HepG2 (cell line): ENCODE data around the gene PLB1. TPM values are rescaled to one million over a fixed set of nuclear protein-coding genes. Genes with fewer than 3 reads are reported as not detected.

Source experiments
- CHCHD3 ChIP-seq: sonication (generic); formaldehyde crosslinking; IDR thresholded peaks from 2 replicates; pipeline ENCODE4 v1.8.0; 2022; ENCODE audit warnings: mild to moderate bottlenecking, missing genetic modification reagents, moderate library complexity
- FOSL2 ChIP-seq: sonication (generic); formaldehyde crosslinking; IDR thresholded peaks from 2 replicates; pipeline ENCODE4 v1.4.0; 2020; ENCODE audit warnings: missing genetic modification reagents
- FOXP1 ChIP-seq, 2 experiments: fragments of 450-650 bp in 1 of 2; IDR thresholded peaks; 2 replicates each; pipeline ENCODE4 v1.6.1; 2017 to 2018; ENCODE audit warnings: antibody characterized with exemption in 1 of 2
- HIVEP1 ChIP-seq: sonication (generic); formaldehyde crosslinking; IDR thresholded peaks from 2 replicates; pipeline ENCODE4 v1.4.0; 2020; ENCODE audit warnings: mild to moderate bottlenecking, missing genetic modification reagents
- IRF2 ChIP-seq: IDR thresholded peaks from 2 replicates; pipeline ENCODE4 v1.6.1; 2018; ENCODE audit warnings: missing genetic modification reagents, missing compliant biosample characterization
- PITX1 ChIP-seq: sonication (generic); formaldehyde crosslinking; IDR thresholded peaks from 2 replicates; pipeline ENCODE4 v1.5.1; 2020; ENCODE audit warnings: mild to moderate bottlenecking, missing genetic modification reagents
- SP1 ChIP-seq, 2 experiments: fragments of 450-650 bp in 1 of 2; sonication (generic) in 1 of 2; formaldehyde crosslinking in 1 of 2; IDR thresholded peaks; 2 replicates each; pipeline versions ENCODE4 v1.4.0 to v1.6.1; 2016 to 2020; ENCODE audit warnings: missing genetic modification reagents in 1 of 2
- TARDBP ChIP-seq: sonication (generic); formaldehyde crosslinking; IDR thresholded peaks from 2 replicates; pipeline ENCODE4 v1.8.0; 2022; ENCODE audit warnings: mild to moderate bottlenecking, missing genetic modification reagents
- TEAD3 ChIP-seq: optimal IDR thresholded peaks from 2 replicates; pipeline ENCODE3; 2016; ENCODE audit warnings: borderline replicate concordance
- ZBTB7A ChIP-seq: sonication (generic); formaldehyde crosslinking; IDR thresholded peaks from 2 replicates; pipeline ENCODE4 v1.8.0; 2022; ENCODE audit warnings: mild to moderate bottlenecking, missing genetic modification reagents
- ZNF12 ChIP-seq: sonication (generic); formaldehyde crosslinking; IDR thresholded peaks from 2 replicates; pipeline ENCODE4 v1.5.0; 2020; ENCODE audit warnings: missing genetic modification reagents
- polyA plus RNA-seq, 8 experiments: library from polyadenylated mRNA; depleted of rRNA in 3 of 8; stranded (reverse) in 7 of 8; unstranded in 1 of 8; fragments of >200 nt; fragmentation: Illumina TruSeq in 4 of 8; extraction: Trizol in 4 of 8; gene quantifications; 2 replicates each; pipeline versions ENCODE4 v1.2.1 to v1.2.3, GENCODE V29; 2011 to 2016; ENCODE audit warnings: low read depth in 4 of 8, missing spikeins in 1 of 8, mixed read lengths in 1 of 8; ENCODE audit not compliant: insufficient read depth in 1 of 8
- total RNA-seq, 5 experiments: library from RNA; depleted of rRNA; stranded (reverse); fragments of >200 nt; fragmentation: Illumina TruSeq; extraction: Trizol; gene quantifications; 2 replicates each; pipeline ENCODE4 v1.2.3, GENCODE V29; 2016; ENCODE audit warnings: low read depth in 1 of 5
- TF ChIP-seq, protein P1 (sequence below): sonication (generic); formaldehyde crosslinking; IDR thresholded peaks from 2 replicates; pipeline ENCODE4 v1.5.0; 2020; ENCODE audit warnings: mild to moderate bottlenecking, missing genetic modification reagents
- TF ChIP-seq, protein P2 (sequence below): sonication (generic); formaldehyde crosslinking; conservative IDR thresholded peaks from 2 replicates; pipeline ENCODE4 v1.4.0; 2020; ENCODE audit warnings: missing genetic modification reagents
- TF ChIP-seq, protein P3 (sequence below): sonication (generic); formaldehyde crosslinking; IDR thresholded peaks from 2 replicates; pipeline ENCODE4 v1.4.0; 2020; ENCODE audit warnings: missing genetic modification reagents
- TF ChIP-seq, protein P4 (sequence below): sonication (generic); formaldehyde crosslinking; IDR thresholded peaks from 2 replicates; pipeline ENCODE4 v1.4.0; 2020; ENCODE audit warnings: mild to moderate bottlenecking, missing genetic modification reagents
- TF ChIP-seq, protein P5 (sequence below): sonication (generic); formaldehyde crosslinking; IDR thresholded peaks from 2 replicates; pipeline ENCODE4 v1.4.0; 2020; ENCODE audit warnings: missing genetic modification reagents

The PLB1 gene
- total and polyA plus RNA-seq, 2 of the 13 experiments (the other 11 are each of a cell fraction or from before 2014, with no cell fraction given) = 0.20 to 1.8 TPM

DNA sequence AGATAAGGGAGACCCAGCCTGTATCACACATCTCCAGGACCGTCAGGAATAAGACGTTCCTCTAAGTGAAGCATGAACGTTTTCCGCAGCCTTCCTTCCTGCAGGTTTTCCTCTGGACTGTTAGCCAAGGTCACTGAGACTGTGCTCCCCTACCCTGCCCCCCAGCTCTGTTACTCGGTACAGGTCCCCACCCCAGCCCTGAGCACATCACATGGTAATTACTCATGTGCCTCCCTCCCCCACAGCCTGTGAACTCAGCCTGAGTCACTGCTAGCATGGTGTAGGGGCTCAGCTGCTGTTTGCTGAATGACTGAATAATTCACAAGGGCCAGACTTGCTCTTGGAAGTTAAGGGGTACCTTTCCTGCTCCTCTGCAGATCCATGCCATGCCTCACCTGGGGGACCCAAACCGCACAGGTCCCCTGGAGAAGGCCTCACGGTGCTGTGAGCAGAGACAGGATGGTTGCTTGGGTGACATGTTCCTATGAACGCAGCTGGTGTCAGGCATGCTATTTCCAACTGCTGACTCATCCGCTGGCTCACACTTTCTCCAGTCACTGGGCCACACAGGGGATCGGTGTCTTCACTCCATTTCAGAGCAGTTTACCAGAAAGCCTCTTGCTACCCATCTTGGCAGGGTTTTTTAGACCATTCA lies 88.2 kb downstream of the PLB1 start (continued):
- TF ChIP-seq, protein P1, sequence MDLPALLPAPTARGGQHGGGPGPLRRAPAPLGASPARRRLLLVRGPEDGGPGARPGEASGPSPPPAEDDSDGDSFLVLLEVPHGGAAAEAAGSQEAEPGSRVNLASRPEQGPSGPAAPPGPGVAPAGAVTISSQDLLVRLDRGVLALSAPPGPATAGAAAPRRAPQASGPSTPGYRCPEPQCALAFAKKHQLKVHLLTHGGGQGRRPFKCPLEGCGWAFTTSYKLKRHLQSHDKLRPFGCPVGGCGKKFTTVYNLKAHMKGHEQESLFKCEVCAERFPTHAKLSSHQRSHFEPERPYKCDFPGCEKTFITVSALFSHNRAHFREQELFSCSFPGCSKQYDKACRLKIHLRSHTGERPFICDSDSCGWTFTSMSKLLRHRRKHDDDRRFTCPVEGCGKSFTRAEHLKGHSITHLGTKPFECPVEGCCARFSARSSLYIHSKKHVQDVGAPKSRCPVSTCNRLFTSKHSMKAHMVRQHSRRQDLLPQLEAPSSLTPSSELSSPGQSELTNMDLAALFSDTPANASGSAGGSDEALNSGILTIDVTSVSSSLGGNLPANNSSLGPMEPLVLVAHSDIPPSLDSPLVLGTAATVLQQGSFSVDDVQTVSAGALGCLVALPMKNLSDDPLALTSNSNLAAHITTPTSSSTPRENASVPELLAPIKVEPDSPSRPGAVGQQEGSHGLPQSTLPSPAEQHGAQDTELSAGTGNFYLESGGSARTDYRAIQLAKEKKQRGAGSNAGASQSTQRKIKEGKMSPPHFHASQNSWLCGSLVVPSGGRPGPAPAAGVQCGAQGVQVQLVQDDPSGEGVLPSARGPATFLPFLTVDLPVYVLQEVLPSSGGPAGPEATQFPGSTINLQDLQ = no peak
- TF ChIP-seq SP1 (IDR thresholded peaks at IDR 0.05) (no peak), SP1 (CRISPR knock-in tag; IDR thresholded peaks at IDR 0.05) (peak; percentile 34; the same call in 1 of the 2 replicates), FOSL2 (peak; percentile 93), TARDBP (CRISPR knock-in tag) (no peak), IRF2 (peak; percentile 26; the same call in 1 of the 2 replicates), TEAD3 (CRISPR knock-in tag) (peak; percentile 31), FOXP1 (IDR thresholded peaks at IDR 0.05) (no peak), FOXP1 (CRISPR knock-in tag; IDR thresholded peaks at IDR 0.05) (no peak; the same call in 1 of the 2 replicates), CHCHD3 (CRISPR knock-in tag) (no peak), ZNF12 (0 out of 2 replicates have a peak, but pooled peaks have one; percentile 37), PITX1 (no peak), ZBTB7A (CRISPR knock-in tag) (no peak), HIVEP1 (CRISPR knock-in tag) (no peak)
- TF ChIP-seq, protein P2, sequence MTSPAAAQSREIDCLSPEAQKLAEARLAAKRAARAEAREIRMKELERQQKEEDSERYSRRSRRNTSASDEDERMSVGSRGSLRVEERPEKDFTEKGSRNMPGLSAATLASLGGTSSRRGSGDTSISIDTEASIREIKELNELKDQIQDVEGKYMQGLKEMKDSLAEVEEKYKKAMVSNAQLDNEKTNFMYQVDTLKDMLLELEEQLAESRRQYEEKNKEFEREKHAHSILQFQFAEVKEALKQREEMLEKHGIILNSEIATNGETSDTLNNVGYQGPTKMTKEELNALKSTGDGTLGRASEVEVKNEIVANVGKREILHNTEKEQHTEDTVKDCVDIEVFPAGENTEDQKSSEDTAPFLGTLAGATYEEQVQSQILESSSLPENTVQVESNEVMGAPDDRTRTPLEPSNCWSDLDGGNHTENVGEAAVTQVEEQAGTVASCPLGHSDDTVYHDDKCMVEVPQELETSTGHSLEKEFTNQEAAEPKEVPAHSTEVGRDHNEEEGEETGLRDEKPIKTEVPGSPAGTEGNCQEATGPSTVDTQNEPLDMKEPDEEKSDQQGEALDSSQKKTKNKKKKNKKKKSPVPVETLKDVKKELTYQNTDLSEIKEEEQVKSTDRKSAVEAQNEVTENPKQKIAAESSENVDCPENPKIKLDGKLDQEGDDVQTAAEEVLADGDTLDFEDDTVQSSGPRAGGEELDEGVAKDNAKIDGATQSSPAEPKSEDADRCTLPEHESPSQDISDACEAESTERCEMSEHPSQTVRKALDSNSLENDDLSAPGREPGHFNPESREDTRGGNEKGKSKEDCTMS (CRISPR knock-in tag) = no peak
- TF ChIP-seq, protein P3, sequence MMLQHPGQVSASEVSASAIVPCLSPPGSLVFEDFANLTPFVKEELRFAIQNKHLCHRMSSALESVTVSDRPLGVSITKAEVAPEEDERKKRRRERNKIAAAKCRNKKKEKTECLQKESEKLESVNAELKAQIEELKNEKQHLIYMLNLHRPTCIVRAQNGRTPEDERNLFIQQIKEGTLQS (CRISPR knock-in tag) = peak; percentile 61; the same call in 1 of the 2 replicates
- TF ChIP-seq, protein P4, sequence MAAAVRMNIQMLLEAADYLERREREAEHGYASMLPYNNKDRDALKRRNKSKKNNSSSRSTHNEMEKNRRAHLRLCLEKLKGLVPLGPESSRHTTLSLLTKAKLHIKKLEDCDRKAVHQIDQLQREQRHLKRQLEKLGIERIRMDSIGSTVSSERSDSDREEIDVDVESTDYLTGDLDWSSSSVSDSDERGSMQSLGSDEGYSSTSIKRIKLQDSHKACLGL (CRISPR knock-in tag) = no peak
- TF ChIP-seq, protein P5, sequence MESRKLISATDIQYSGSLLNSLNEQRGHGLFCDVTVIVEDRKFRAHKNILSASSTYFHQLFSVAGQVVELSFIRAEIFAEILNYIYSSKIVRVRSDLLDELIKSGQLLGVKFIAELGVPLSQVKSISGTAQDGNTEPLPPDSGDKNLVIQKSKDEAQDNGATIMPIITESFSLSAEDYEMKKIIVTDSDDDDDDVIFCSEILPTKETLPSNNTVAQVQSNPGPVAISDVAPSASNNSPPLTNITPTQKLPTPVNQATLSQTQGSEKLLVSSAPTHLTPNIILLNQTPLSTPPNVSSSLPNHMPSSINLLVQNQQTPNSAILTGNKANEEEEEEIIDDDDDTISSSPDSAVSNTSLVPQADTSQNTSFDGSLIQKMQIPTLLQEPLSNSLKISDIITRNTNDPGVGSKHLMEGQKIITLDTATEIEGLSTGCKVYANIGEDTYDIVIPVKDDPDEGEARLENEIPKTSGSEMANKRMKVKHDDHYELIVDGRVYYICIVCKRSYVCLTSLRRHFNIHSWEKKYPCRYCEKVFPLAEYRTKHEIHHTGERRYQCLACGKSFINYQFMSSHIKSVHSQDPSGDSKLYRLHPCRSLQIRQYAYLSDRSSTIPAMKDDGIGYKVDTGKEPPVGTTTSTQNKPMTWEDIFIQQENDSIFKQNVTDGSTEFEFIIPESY = no peak
